Stimulated activated CD8-positive, alpha-beta memory T cell treated with anti-CD3 and anti-CD28 coated beads, Interleukin-7, amount 100 ng/mL, for 48 hours (primary cell): ENCODE data around the gene AFP.

ENCODE experiments used
- DNase-seq, 2 donors: peaks; one replicate each; pipeline ENCODE4 v3.0.0-alpha.2; 2020; ENCODE audit warnings: low read depth in 1 of 2; ENCODE audit errors: extremely low read depth in 1 of 2

Gene AFP

GRCh38 chr4:73413294-73413755 is 22.7 kb upstream of the AFP start:
- no peak for DNase-seq

- DNase-seq, result no peak
Measured at GRCh38 chr4:73414936-73415271, 21.1 kb upstream of the AFP start.

GRCh38 chr4:73415807-73416238 is 20.2 kb upstream of the AFP start:
- no peak for DNase-seq

DNA sequence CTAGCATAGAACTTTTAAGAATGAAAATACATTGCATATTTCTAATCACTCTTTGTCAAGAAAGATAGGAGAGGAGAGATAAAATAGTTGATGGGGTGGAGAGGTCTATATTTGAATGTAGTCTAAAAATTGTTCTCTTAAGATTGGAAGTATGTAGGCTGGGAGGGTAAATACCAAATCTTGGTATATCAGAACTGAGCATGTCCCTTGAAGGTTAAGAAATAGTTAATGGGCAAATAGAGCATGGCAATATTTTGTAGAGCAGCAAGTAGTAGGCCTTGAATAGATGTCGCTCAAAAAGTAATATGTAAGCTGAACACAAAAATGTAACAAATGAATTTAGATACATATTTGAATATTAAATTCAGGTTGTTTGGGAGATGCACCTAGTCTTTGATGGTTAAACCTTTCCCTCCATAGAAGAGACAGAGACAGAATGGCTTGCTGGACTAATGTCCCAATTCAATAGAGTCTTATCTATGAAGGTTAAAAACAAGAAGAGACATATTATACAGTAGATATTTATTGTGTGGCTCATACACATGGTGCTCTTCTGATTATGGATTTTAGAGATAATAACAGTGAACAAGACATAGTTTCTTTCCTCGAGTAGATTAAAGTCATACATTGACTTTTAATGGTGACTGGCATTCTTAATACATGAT is 19.5 kb upstream of the AFP start:
- no peak for DNase-seq

GRCh38 chr4:73417342-73417741 is 18.7 kb upstream of the AFP start:
- DNase-seq, result no peak

- DNase-seq, result no peak
Measured at GRCh38 chr4:73417973-73418372, 18.0 kb upstream of the AFP start.

- DNase-seq, result no peak
Measured at GRCh38 chr4:73418677-73419076, 17.3 kb upstream of the AFP start.

GRCh38 chr4:73419106-73420038 is 16.6 kb upstream of the AFP start:
- no peak for DNase-seq

- DNase-seq, result no peak
Measured at GRCh38 chr4:73420615-73421014, 15.4 kb upstream of the AFP start.

DNA sequence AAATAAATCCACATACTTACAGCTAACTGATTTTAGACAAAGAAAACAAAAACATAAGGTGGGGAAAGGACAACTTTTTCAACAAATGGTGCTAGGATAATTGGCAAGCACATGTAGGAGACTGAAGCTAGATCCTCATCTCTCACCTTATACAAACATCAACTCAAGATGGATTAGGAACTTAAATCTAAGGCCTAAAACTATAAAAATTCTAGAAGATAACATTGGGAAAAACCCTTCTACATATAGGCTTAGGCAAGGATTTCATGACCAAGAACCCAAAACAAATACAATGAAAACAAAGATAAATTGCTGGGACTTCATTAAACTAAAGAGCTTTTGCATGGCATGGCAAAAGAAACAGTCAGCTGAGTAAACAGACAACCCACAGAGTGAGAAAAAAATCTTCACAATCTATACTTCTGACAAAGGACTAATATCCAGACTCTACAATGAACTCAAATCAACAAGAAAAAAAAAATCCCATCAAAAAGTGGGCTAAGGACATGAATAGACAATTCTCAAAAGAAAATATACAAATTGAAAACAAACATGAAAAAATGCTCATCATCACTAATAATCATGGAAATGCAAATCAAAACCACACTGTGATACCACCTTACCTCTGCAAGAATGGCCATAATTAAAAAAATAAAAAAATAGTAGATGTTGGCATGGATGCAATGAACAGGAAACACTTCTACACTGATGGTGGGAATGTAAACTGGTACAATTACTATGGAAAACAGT is 14.1 kb upstream of the AFP start:
- DNase-seq, result no peak

DNA sequence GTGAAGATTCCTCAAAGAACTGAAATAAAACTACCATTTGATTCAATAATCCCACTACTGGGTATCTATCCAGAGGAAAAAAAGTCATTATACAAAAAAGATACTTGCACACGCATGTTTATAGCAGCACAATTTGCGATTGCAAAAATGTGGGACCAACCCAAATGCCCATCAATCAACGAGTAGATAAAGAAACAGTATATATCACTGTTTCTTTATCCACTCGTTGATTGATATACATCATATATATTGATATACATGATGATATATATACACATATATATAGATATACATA is 13.6 kb upstream of the AFP start:
- no peak for DNase-seq

GRCh38 chr4:73423184-73423583 is 12.8 kb upstream of the AFP start:
- no peak for DNase-seq

DNA sequence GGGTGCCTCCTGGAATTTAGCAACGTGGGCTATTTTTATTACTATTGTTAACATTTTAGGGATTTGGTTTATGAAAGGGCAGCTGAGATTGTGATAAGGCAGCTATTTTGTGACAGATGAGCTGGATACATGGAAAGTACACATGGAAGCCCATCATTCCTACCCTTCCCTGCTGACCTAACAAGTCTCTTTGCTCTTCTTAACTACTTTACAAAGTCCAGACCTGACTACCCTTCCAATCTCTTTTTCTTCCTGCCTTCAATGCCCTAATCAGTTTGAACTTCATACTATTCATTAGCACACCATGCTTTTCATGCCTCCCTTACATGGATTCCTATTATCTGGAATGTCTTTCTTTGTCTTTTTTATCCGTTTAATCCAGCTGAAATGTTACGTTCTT is 9.4 kb upstream of the AFP start:
- no peak for DNase-seq

GRCh38 chr4:73429118-73429517 is 6.9 kb upstream of the AFP start:
- DNase-seq, result no peak

DNA sequence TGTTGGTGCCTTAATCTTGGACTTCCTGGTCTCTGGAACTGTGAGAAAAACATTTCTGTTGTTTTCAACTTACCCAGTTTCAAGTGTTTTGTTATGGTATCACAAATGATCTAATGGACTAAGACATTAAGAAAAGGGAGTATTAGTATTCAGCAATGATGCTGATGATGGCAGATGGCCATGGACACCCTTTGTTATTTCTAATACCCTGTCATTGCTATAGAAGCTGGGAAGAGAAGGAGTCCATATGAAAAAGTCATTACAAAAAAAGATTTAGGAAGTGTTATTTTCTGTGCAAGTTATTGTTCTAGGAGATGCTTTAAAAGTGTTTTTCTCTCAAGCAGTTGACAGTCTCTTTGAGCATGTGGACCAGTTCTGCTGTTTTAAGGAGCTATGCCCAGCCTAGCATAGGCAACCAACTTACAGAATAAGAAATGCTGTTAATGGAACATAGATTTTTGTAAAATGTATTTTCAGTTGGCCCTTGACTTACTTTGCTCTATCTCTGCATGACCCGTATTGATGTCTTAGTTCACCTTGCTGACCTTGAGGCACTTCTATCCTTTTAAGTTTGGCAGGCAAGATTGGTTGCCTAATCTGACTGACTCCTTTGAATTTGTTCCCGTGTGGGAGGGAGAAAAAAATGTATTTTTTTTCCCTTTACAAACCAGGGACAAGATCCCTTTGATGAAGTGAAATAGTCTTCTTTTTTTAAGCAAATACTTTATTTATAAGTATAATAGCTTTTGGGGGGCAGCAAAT is 6.0 kb upstream of the AFP start:
- DNase-seq, result no peak

DNA sequence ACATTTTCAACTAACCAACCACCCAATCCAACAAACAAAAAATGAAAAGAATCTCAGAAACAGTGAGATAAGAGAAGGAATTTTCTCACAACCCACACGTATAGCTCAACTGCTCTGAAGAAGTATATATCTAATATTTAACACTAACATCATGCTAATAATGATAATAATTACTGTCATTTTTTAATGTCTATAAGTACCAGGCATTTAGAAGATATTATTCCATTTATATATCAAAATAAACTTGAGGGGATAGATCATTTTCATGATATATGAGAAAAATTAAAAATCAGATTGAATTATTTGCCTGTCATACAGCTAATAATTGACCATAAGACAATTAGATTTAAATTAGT is 4.2 kb upstream of the AFP start:
- DNase-seq, result no peak

GRCh38 chr4:73432169-73433000 is 3.6 kb upstream of the AFP start:
- DNase-seq, result no peak

GRCh38 chr4:73433140-73433539 is 2.9 kb upstream of the AFP start:
- no peak for DNase-seq

DNA sequence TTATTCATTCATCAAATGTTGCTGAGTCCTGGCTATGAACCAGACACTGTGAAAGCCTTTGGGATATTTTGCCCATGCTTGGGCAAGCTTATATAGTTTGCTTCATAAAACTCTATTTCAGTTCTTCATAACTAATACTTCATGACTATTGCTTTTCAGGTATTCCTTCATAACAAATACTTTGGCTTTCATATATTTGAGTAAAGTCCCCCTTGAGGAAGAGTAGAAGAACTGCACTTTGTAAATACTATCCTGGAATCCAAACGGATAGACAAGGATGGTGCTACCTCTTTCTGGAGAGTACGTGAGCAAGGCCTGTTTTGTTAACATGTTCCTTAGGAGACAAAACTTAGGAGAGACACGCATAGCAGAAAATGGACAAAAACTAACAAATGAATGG is 1.7 kb upstream of the AFP start:
- no peak for DNase-seq
